Pancreas (tissue), 10 donors: ENCODE data around the gene NT5C. TPM values are rescaled to one million over a fixed set of nuclear protein-coding genes. Genes with fewer than 3 reads are reported as not detected.
A peak's percentile ranks its signal among the peaks of the same experiment; 100 is the strongest.
"Not testable (repeated sequence)": the region's sequence is repeated elsewhere in the genome, so short reads cannot be mapped to it uniquely, and the experiment has no call there.

Source experiments
- ATAC-seq, 4 donors: fragments of 200-7000 bp; cut with Tn5 transposase; one replicate each; pipeline versions ENCODE4 v1.8.0 to v1.9.1; 2020; ENCODE audit warnings: mild to moderate bottlenecking in 4 of 4, moderate library complexity in 4 of 4
- DNase-seq, 6 donors: peaks; one replicate each; pipeline ENCODE4 v3.0.0-alpha.2; 2020
- FAIRE-seq: peaks from 2 replicates; lab custom pipeline; 2012; peaks lifted over from hg19 to GRCh38; lab: Jason Lieb, UNC
- H3K27ac ChIP-seq, 4 donors: fragments of 200-600 bp; sonication (generic); 1 replicate in 3 of 4; 2 replicates in 1 of 4; pipeline versions ENCODE4 v1.5.0 to v1.8.0; 2020
- H3K27me3 ChIP-seq, 4 donors: fragments of 200-600 bp; one replicate each; pipeline ENCODE4 v1.8.0; 2021
- H3K36me3 ChIP-seq, 3 donors: fragments of 200-600 bp; sonication (generic) in 1 of 3; one replicate each; pipeline versions ENCODE4 v1.5.0 to v1.8.0; 2020 to 2021
- H3K4me1 ChIP-seq, 3 donors: fragments of 200-600 bp; one replicate each; pipeline ENCODE4 v1.8.0; 2021
- H3K4me3 ChIP-seq, 4 donors: fragments of 200-600 bp; sonication (generic) in 2 of 4; one replicate each; pipeline versions ENCODE4 v1.5.0 to v1.8.0; 2020 to 2021
- H3K9me3 ChIP-seq, 4 donors: fragments of 200-600 bp; one replicate each; pipeline ENCODE4 v1.8.0; 2021
- WGBS, 2 donors: extraction: QIAGEN DNeasy Blood & Tissue Kit; methylation state at CpG; one replicate each; pipeline ENCODE4 v1.1.7; 2013; 5-methylcytosine and 5-hydroxymethylcytosine counted together
- intact Hi-C, 3 donors: fragments of 100-400 bp; cut with DNase I; formaldehyde crosslinking; loops; one replicate each; pipeline versions ENCODE4 v1.11.1 to v1.14.2; 2022
- polyA plus RNA-seq, 2 donors: library from polyadenylated mRNA; stranded (reverse); fragments of 200-250 nt; gene quantifications; one replicate each; pipeline ENCODE4 v1.2.3, GENCODE V29; 2013
- total RNA-seq, 6 donors: library from RNA; stranded (reverse); fragmentation: NEBNext Ultra II Directional in 4 of 6; extraction: Animal tissue kit (Norgen Biotek cat#: 25700) in 4 of 6; gene quantifications; one replicate each; pipeline versions ENCODE4 v1.2.1 to v1.2.4, GENCODE V29; 2021 to 2023
- TF ChIP-seq, protein P1 (sequence below), 4 donors: fragments of 200-600 bp; sonication (generic) in 3 of 4; IDR thresholded peaks; one replicate each; pipeline versions ENCODE4 v1.5.0 to v1.8.0; 2021; ENCODE audit warnings: antibody characterized with exemption in 4 of 4
- donor health status: healthy with polysubstance abuse.
- donor health status: DM: no; HTN: no; CAD: no; lungs with moderate emphysema.
- donor health status: DM: no; HTN: no; CAD: no.
- donor health status: control.
- donor health status: control.
- donor health status: Bipolar disorder and iron deficiency.
- donor health status: DM: yes; HTN: yes; CAD: no.
- donor health status: DM: no; HTN: no; CAD: no.
- donor health status: DM: no; HTN: no; CAD: no.
- donor health status: DM: yes; HTN: yes; CAD: no.

NT5C gene
- total and polyA plus RNA-seq, 8 donors = 14.4 to 76.3 (median 21.8) TPM

GRCh38 chr17:75138519-75138918 is 7.0 kb upstream of the NT5C start:
- TF ChIP-seq, protein P1, sequence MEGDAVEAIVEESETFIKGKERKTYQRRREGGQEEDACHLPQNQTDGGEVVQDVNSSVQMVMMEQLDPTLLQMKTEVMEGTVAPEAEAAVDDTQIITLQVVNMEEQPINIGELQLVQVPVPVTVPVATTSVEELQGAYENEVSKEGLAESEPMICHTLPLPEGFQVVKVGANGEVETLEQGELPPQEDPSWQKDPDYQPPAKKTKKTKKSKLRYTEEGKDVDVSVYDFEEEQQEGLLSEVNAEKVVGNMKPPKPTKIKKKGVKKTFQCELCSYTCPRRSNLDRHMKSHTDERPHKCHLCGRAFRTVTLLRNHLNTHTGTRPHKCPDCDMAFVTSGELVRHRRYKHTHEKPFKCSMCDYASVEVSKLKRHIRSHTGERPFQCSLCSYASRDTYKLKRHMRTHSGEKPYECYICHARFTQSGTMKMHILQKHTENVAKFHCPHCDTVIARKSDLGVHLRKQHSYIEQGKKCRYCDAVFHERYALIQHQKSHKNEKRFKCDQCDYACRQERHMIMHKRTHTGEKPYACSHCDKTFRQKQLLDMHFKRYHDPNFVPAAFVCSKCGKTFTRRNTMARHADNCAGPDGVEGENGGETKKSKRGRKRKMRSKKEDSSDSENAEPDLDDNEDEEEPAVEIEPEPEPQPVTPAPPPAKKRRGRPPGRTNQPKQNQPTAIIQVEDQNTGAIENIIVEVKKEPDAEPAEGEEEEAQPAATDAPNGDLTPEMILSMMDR (IDR thresholded peaks at IDR 0.05) = no peak
- FAIRE-seq = no peak

GRCh38 chr17:75137762-75138161 is 6.2 kb upstream of the NT5C start:
- DNase-seq, H3K9me3 ChIP-seq, intact Hi-C loops, H3K36me3 ChIP-seq, H3K27ac ChIP-seq, ATAC-seq, H3K4me3 ChIP-seq, H3K4me1 ChIP-seq, H3K27me3 ChIP-seq, FAIRE-seq: not testable (repeated sequence)
- WGBS, 2 donors = 88 to 94% methylated on average over 9 of the region's 9 CpGs

More at GRCh38 chr17:75138519-75138918, 7.0 kb upstream of the NT5C start:
- 87 to 91% methylated on average over 5 of the region's 5 CpGs for WGBS, 2 donors
- Histone ChIP-seq H3K4me1 (no peaks in the 10 kb centered on the region), H3K36me3 (no peaks in the 10 kb centered on the region), H3K27ac (no peak overlapping the region), H3K9me3 (no peaks in the 10 kb centered on the region), H3K4me3 (no peak overlapping the region), H3K27me3 (no peaks in the 10 kb centered on the region)
- DNase-seq (no peak), ATAC-seq (no peak)
- intact Hi-C loops = no loop called here

- no peaks in the 10 kb centered on the region for H3K36me3 ChIP-seq
- no peaks in the 10 kb centered on the region for H3K27me3 ChIP-seq
- H3K27ac ChIP-seq = no peak overlapping the region
- H3K4me1 ChIP-seq = peaks cover 0 to 3% (median 0%) of the 10 kb centered on the region in 3 donors
- H3K4me3 ChIP-seq = no peak overlapping the region
- 91 to 92% methylated on average over 8 of the region's 8 CpGs for WGBS, 2 donors
- intact Hi-C loops = no loop called here
- ATAC-seq (no peak), DNase-seq (no peak), FAIRE-seq (no peak)
- H3K9me3 ChIP-seq = no peaks in the 10 kb centered on the region
- TF ChIP-seq, protein P1 (IDR thresholded peaks at IDR 0.05) = no peak
Measured at GRCh38 chr17:75135946-75136345, 4.4 kb upstream of the NT5C start.

GRCh38 chr17:75135452-75135851 is 3.9 kb upstream of the NT5C start:
- FAIRE-seq (no peak), ATAC-seq (no peak), DNase-seq (no peak)
- Histone ChIP-seq H3K9me3 (no peaks in the 10 kb centered on the region), H3K4me3 (no peak overlapping the region), H3K36me3 (no peaks in the 10 kb centered on the region), H3K27ac (no peak overlapping the region), H3K27me3 (no peaks in the 10 kb centered on the region), H3K4me1 (peaks cover 0 to 5% (median 0%) of the 10 kb centered on the region in 3 donors)
- 90 to 92% methylated on average over 5 of the region's 5 CpGs for WGBS, 2 donors
- intact Hi-C loops = no loop called here
- TF ChIP-seq, protein P1 (IDR thresholded peaks at IDR 0.05) = no peak

DNA sequence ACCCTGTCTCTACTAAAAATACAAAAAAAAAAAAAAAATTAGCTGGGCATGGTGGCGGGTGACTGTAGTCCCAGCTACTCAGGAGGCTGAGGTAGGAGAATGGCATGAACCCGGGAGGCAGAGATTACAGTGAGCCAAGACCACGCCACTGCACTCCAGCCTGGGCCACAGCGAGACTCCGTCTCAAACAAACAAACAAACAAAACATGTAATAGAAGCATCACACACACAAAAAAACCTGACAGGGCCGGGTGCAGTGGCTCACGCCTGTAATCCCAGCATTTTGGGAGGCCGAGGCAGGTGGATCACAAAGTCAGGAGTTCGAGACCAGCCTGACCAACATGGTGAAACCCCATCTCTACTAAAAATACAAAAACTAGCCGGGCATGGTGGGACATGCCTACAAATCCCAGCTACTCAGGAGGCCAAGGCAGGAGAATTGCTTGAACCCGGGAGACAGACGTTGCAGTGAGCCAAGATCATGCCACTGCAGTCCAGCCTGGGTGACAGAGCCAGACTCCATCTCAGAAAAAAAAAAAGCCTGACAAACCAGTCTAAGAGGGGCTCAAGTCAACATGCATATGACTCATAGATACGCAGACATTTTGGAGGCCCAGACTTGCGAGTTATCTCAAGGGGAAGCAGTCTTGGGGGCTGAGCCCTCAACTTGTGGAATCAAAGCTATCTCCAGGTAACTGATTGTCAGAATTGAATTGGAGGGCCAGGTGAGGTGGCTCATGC is 2.2 kb upstream of the NT5C start:
- H3K4me3 ChIP-seq, H3K27ac ChIP-seq, H3K27me3 ChIP-seq, intact Hi-C loops, ATAC-seq, H3K36me3 ChIP-seq, H3K9me3 ChIP-seq, H3K4me1 ChIP-seq, DNase-seq, FAIRE-seq: not testable (repeated sequence)
- 86 to 91% methylated on average over 14 of the region's 14 CpGs for WGBS, 2 donors

GRCh38 chr17:75133001-75133400 is 1.5 kb upstream of the NT5C start:
- DNase-seq (no peak), FAIRE-seq (no peak)
- H3K4me3 ChIP-seq = no peak overlapping the region

DNA sequence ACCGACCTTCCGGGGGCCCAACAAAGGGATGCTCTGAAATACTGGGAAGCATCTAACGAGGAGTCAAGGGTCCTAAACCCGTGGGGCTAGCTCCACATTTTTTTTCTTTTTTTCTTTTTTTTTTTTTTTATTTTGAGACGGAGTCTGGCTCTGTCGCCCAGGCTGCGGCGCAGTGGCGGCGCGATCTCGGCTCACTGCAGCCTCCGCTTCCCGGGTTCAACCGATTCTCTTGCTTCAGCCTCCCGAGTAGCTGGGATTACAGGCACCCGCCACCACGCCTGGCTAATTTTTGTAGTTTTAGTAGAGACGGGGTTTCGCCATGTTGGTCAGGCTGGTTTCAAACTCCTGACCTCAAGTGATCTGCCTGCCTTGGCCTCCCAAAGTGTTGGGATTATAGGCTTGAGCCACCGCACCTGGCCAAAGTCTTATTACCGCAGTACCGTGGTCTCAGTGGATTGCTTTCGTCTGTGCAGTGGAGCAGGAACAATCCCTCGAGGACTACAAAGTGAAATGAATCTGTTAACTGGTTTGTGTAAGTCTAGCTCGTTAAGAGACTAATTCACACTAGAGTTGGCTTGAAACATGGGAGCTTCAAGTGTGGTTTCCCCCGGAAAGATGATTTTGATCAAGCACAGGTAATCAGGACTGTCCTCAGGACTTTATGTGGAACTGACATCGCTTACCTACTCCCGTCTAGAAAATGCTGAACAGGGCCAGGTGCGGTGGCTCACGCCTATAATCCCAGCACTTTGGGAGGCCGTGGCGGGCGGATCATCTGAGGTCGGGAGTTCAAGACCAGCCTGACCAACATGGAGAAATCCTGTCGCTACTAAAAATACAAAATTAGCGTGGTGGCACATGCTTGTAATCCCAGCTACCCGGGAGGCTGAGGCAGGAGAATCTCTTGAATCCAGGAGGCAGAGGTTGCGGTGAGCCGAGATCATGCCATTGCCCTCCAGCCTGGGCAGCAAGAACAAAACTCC is 767 bp upstream of the NT5C start:
- WGBS, 2 donors = 75 to 79% methylated on average over 40 of the region's 40 CpGs
- H3K4me1 ChIP-seq, H3K9me3 ChIP-seq, H3K27me3 ChIP-seq, intact Hi-C loops, H3K36me3 ChIP-seq, FAIRE-seq, DNase-seq: not testable (repeated sequence)
- peak overlapping the region; percentile 75 to 83 (median 81) for H3K27ac ChIP-seq
- peak in 1 of 4 donors; percentile 1 for ATAC-seq
- H3K4me3 ChIP-seq = peak overlapping the region; percentile 43 to 98 (median 91)

More at GRCh38 chr17:75133001-75133400, 1.5 kb upstream of the NT5C start:
- H3K9me3 ChIP-seq = no peaks in the 10 kb centered on the region
- no peaks in the 10 kb centered on the region for H3K27me3 ChIP-seq
- no peaks in the 10 kb centered on the region for H3K36me3 ChIP-seq
- WGBS, 2 donors = 92 to 96% methylated on average over 3 of the region's 3 CpGs
- intact Hi-C loops = no loop called here
- no peak for ATAC-seq
- no peak overlapping the region for H3K27ac ChIP-seq
- TF ChIP-seq, protein P1 (IDR thresholded peaks at IDR 0.05) = no peak
- peaks cover 0 to 6% (median 0%) of the 10 kb centered on the region in 3 donors for H3K4me1 ChIP-seq
